Measurements from ENCODE around the gene CAB39L. TPM values are rescaled to one million over a fixed set of nuclear protein-coding genes. Genes with fewer than 3 reads are reported as not detected.

CAB39L gene
- polyA plus RNA-seq, 1 donor (not counting 4 experiments of a cell fraction or from before 2014, with no cell fraction given) = 10.1 TPM

GRCh38 chr13:49410006-49410405 lies 33.9 kb downstream of the CAB39L start:
- H3K27me3 ChIP-seq (ENCODE audit: control insufficient read depth, extremely low read depth, insufficient read depth, low read length) = no peaks in the 10 kb centered on the region
- no peak overlapping the region for H3K4me3 ChIP-seq (ENCODE audit: control insufficient read depth in 2 of 3, extremely low read depth in 1 of 3, insufficient read depth in 2 of 3, low read depth in 1 of 3, low read length in 3 of 3)
- H4K20me1 ChIP-seq (ENCODE audit: control insufficient read depth, extremely low read depth, insufficient read depth, low read length) = no peaks in the 10 kb centered on the region
- no peaks in the 10 kb centered on the region for H3K4me1 ChIP-seq (ENCODE audit: control insufficient read depth, extremely low read depth, insufficient read depth, low read length)
- no peak overlapping the region for H2AFZ ChIP-seq (ENCODE audit: control insufficient read depth, low read length)
- TF ChIP-seq EZH2 (IDR thresholded peaks at IDR 0.05; ENCODE audit: low read length) (no peak), CTCF (optimal IDR thresholded peaks at IDR 0.05 in 1 of 3, IDR thresholded peaks at IDR 0.05 in 1 of 3, conservative IDR thresholded peaks at IDR 0.05 in 1 of 3; ENCODE audit: extremely low read depth in 1 of 3, insufficient read depth in 2 of 3, low read length in 3 of 3) (no peak)
- H3K9me3 ChIP-seq (ENCODE audit: control insufficient read depth, low read depth, low read length) = no peaks in the 10 kb centered on the region
- H3K36me3 ChIP-seq (ENCODE audit: control insufficient read depth in 2 of 2, extremely low read depth in 1 of 2, insufficient read depth in 2 of 2, low read length in 2 of 2) = no peaks in the 10 kb centered on the region
- H3K9ac ChIP-seq (ENCODE audit: control insufficient read depth, extremely low read depth, insufficient read depth, low read length) = no peak overlapping the region
- H3K4me2 ChIP-seq (ENCODE audit: control insufficient read depth, extremely low read depth, insufficient read depth, low read depth, low read length) = no peak overlapping the region
- dilution Hi-C loops (cut with MboI; ENCODE audit: extremely low pct_ligation_motif_present, low sequenced_read_pairs) = no loop called here
- DNase-seq (ENCODE audit: low read depth, low spot score) (no peak), FAIRE-seq (no peak)
- no peaks in the 10 kb centered on the region for H3K79me2 ChIP-seq (ENCODE audit: control insufficient read depth, insufficient read depth, low read length)
- no peak overlapping the region for H3K27ac ChIP-seq (ENCODE audit: control insufficient read depth, insufficient read depth, low read length)
- no peaks in the 10 kb centered on the region for H3K9me1 ChIP-seq (ENCODE audit: control insufficient read depth, extremely low read depth, insufficient read depth, low read length)

GRCh38 chr13:49409008-49409407 lies 34.9 kb downstream of the CAB39L start:
- no peaks in the 10 kb centered on the region for H3K36me3 ChIP-seq (ENCODE audit: control insufficient read depth in 2 of 2, extremely low read depth in 1 of 2, insufficient read depth in 2 of 2, low read length in 2 of 2)
- no peak overlapping the region for H3K27ac ChIP-seq (ENCODE audit: control insufficient read depth, insufficient read depth, low read length)
- H2AFZ ChIP-seq (ENCODE audit: control insufficient read depth, low read length) = no peak overlapping the region
- TF ChIP-seq EZH2 (IDR thresholded peaks at IDR 0.05; ENCODE audit: low read length) (no peak), CTCF (optimal IDR thresholded peaks at IDR 0.05 in 1 of 3, IDR thresholded peaks at IDR 0.05 in 1 of 3, conservative IDR thresholded peaks at IDR 0.05 in 1 of 3; ENCODE audit: extremely low read depth in 1 of 3, insufficient read depth in 2 of 3, low read length in 3 of 3) (no peak)
- no peak overlapping the region for H3K9ac ChIP-seq (ENCODE audit: control insufficient read depth, extremely low read depth, insufficient read depth, low read length)
- no peaks in the 10 kb centered on the region for H3K4me1 ChIP-seq (ENCODE audit: control insufficient read depth, extremely low read depth, insufficient read depth, low read length)
- H3K79me2 ChIP-seq (ENCODE audit: control insufficient read depth, insufficient read depth, low read length) = no peaks in the 10 kb centered on the region
- no peaks in the 10 kb centered on the region for H3K9me3 ChIP-seq (ENCODE audit: control insufficient read depth, low read depth, low read length)
- H4K20me1 ChIP-seq (ENCODE audit: control insufficient read depth, extremely low read depth, insufficient read depth, low read length) = no peaks in the 10 kb centered on the region
- FAIRE-seq (no peak), DNase-seq (ENCODE audit: low read depth, low spot score) (no peak)
- no peak overlapping the region for H3K4me3 ChIP-seq (ENCODE audit: control insufficient read depth in 2 of 3, extremely low read depth in 1 of 3, insufficient read depth in 2 of 3, low read depth in 1 of 3, low read length in 3 of 3)
- H3K27me3 ChIP-seq (ENCODE audit: control insufficient read depth, extremely low read depth, insufficient read depth, low read length) = no peaks in the 10 kb centered on the region
- H3K9me1 ChIP-seq (ENCODE audit: control insufficient read depth, extremely low read depth, insufficient read depth, low read length) = no peaks in the 10 kb centered on the region
- dilution Hi-C loops (cut with MboI; ENCODE audit: extremely low pct_ligation_motif_present, low sequenced_read_pairs) = no loop called here
- H3K4me2 ChIP-seq (ENCODE audit: control insufficient read depth, extremely low read depth, insufficient read depth, low read depth, low read length) = no peak overlapping the region

Measured in keratinocyte (primary cell).